GM20431 (cell line): ENCODE results near the gene STXBP6.
"Not testable (repeated sequence)": the region's sequence is repeated elsewhere in the genome, so short reads cannot be mapped to it uniquely, and the experiment has no call there.

Experiments
- in situ Hi-C: fragments of 300-500 bp; cut with MseI, MboI; formaldehyde crosslinking; loops from one replicate; pipeline ENCODE4 v1.15.0; 2020; ENCODE audit warnings: low sequenced_read_pairs; ENCODE audit not compliant: unreplicated experiment

STXBP6 gene

DNA sequence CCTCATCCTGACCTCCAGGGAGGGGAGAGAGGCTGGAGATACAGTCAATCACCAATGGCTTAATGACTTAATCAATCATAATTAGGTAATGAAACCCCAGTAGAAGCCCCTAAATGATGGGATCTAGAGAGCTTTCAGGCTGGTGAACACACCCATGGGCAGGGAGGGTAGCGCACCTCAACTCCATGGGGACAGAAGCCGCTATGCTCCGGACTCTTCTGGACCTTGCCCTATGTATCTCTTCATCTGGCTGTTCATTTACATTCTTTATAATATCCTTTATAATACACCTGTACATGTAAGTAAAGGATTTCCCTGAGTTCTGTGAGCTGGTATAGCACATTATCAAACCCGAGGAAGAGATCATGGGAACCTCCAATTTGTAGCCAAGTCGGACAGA lies 205.9 kb downstream of the STXBP6 start:
- in situ Hi-C loops, result no loop called here

DNA sequence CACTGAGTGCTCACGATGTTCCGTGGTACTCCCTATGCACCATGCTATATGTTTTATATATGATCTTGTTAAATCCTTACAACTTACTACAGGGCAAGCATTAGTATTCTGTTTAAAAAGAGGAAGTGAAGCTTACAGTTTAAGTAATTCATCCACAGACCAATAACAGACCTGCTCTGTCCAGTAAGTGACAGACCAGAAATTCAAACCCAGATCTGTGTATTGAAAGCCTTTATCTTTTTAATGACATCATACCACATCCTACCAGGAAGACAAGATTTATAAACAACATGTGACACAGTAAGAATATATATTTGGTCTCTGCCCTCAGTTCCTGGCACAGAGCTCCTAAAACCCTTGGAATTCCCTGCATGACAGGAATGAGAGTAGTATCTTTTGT lies 206.5 kb downstream of the STXBP6 start:
- in situ Hi-C loops, result no loop called here

DNA sequence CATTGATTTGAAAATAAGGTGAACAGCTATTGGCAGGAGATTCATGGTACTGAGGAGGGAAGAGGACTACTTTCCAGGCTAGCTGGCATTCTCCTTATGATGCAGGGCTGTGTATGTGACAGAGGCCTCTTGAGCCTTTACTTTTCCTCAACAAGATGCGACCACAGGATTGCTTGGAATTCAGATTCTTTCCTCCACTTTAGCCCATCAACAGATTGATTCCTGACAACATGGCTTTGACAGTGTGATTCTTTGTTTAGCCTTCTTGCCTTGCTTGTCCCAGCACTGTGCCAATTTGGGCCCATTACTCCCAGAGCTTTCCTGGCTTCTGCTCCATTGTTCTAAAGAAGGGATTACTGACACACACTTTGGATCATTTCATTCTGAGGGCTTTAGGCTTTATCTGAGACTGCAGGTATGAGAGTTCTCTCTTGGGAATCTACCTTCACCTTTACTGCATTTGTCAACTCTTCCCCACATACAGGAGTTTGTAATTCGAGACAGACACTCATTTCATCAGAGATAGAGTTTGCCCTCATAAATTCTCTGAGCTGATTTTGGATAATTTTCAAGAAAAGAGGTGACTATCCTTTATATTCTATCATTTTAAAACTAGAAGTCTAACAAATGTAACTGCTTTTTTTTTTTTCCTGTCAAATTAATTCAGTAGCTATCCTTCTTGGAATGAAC lies 209.6 kb downstream of the STXBP6 start:
- in situ Hi-C loops, result no loop called here

DNA sequence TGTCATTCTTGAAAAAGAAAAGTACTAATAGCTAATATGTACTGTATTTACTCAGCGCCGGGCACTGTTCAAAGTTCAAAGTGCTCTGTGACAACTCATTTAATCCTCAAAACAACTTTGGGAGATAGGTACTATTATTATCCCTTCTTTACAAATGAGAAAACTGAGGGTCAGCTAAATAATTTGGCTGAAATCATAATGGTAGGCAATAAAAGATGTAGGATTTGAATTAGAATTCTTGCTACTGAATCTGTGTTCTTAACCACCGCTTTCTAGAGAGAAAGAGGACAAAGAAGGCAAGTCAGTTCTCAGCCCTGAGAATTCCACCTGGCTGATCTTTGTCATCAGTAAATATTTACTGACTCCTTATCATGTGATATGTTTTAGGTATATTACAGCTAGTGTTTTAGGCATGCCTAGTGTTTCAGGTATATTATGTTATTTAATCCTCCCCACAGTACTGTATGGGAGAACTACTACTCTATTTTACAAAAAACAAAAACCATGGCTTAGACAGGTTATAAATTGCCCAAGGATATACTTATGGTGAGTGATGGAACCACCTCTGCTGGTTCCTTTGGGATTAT lies 210.2 kb downstream of the STXBP6 start:
- in situ Hi-C loops, result no loop called here

DNA sequence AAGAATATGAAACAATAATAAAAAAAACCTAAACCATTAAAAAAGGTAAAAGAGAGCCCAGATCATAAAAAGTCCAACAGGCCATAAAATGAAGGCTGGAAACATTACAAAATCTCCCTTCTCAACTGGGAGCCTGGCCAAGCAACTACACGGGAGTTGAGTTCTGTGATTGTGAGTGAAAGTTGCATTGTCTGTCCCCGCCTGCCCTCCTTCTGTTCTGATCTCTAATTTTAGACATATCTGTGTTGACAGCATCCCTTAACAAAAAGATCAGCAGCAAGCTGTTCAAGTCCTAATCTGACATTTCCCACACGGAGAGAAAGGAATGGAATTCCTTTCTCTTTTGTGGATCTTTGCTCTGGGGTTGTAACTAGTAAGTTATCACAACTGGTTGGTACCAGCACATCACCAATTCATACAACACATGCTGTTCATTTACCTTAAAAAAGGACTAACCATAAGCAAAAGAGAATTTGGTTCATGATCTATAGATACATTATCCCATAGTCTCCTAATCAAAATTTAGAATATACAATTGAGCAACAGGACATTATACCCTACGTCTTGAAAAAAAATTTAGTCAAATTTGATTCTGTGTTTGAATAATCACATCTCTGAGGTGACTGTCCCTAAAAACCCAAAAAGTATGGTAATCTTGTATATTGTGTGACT lies 210.9 kb downstream of the STXBP6 start:
- in situ Hi-C loops, result no loop called here

DNA sequence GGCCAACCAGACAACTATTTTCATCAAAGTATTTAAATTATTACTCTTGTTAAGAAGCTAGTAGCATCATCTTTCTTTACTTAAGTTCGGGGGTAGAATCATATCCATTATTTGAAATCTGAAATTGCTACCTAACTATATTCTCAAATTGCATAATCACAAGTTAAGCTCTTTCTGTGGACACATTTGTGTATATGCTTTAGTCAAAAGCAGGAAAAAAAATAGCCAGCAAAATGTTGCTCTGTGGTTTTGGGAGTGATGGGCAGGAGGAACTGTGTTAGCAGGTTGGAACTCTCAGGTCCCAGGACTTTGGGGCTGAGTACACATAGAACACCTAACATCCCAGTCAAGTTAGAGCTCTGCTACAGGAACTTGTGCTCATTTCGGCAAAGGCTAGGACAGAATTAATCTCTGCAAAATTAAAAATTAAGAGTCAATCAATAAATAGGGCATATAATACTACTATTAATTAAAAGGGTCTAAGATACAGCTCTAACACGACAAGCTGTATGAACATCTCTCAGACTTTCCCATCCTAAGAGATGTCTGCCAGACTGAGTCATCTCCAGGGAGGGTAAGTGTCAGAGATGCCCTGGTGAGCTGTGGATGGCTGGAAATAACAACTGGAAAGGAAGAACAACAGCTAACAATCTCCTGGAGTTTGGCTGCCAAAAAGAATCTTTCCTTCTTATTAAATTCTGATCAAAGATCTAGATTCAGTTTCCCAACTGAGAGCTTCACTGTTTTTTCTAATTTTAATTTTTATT lies 212.5 kb downstream of the STXBP6 start:
- in situ Hi-C loops, result no loop called here

DNA sequence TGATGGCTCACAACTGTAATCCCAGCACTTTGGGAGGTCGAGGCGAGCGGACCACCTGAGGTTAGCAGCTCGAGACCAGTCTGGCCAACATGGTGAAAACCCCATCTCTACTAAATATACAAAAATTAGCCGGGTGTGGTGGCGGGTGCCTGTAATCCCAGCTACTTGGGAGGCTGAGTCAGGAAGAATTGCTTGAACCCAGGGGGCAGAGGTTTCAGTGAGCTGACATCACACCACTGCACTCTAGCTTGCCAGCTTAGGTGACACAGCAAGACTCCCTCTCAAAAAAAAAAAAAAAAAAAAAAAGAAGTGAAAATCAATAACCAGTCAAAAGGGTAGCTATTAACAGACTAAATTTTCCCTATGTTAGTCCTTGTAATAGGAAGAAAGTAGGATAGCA lies 213.6 kb downstream of the STXBP6 start:
- in situ Hi-C loops, result not testable (repeated sequence)

DNA sequence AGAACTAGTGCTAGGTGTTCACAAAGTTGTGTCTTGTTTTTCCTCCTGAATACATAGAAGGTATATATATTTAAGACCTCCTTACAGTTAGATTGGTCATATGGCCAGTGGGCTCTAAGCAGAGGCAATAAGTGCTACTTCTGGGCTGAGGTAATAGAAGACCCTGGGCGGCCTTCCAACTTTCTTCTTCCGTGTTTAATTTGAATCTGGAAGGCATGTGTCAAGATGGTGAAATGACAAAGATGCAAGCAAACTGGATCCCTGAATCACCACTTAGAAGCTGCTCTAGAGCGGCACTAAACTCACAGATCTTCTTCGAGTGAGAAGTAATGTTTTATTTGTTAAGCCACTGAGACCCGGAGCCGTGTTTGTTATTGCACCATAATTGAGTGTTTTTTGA lies 215.0 kb downstream of the STXBP6 start:
- in situ Hi-C loops, result no loop called here

DNA sequence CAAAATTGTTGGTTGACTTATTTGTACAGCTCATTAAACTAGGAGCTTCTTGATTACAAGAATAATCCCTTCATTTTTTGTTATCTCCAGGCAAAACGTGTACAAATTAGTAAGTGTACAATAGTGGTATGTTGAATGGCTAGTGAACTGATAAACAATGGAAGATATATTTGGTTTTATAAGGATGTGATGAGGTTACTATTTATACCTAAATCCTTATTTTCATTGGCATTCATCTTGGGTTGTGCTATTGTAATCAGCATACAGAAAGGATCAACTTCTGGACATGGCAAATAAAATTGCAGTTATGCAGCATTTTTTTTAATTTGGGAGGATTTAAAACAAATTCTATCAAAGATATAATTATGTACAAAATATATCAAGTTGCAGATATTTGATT lies 216.6 kb downstream of the STXBP6 start:
- in situ Hi-C loops, result no loop called here

DNA sequence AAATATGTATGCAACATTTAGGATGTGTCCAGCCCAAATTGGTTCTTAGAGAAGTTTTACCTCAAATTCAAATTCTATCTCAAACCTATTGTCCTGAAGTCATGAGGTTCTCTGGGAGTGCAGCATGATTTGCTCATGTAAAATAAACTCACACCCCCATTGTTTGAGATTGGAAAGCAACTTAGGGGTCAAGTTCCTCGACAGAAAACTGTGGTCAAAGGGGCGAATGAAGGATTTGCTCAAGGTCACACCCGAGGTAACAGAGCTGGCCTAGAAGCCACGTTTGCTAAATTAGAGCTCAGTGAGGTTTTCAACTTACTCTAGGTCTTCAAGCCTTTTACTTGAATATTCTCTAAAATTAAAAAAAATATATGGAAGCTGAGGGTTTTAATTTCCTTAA lies 218.3 kb downstream of the STXBP6 start:
- in situ Hi-C loops, result no loop called here

DNA sequence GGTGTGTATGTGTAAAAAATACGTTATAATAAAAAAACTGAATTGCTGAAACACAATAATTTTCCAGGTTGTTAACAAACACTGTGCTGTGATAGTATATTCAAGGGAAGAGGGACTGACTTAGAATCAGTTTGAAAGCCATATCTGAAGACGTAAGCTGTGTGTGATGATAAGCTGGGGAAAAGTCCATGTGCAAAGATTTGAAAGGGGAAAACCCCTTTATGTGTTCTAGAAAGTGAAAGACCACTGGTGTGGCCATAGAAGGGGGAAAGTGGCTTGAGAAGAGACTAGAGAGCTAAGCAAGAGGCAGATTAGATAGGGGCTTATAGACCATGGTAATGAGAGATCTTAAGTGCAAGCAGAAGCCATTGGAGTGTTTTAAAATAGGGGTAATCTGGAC lies 220.1 kb downstream of the STXBP6 start:
- in situ Hi-C loops, result no loop called here

DNA sequence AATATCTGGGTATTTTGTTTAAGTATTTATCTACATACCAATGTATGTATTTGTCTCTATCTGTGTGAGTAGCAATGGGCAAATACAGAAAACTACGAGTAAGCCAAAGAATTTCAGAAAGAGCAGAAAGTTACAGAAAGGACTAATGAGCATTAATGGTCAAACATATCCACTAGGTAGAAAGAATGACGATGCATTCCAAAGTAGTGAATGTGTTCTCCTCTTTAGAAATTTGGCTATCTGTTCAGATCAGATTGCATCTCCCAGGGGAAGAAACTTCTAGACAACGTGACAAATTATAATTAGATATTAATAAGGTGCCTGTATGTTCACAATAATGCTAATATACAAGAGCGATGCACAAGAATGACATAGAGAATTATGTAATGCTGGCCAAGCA lies 221.5 kb downstream of the STXBP6 start:
- in situ Hi-C loops, result no loop called here

DNA sequence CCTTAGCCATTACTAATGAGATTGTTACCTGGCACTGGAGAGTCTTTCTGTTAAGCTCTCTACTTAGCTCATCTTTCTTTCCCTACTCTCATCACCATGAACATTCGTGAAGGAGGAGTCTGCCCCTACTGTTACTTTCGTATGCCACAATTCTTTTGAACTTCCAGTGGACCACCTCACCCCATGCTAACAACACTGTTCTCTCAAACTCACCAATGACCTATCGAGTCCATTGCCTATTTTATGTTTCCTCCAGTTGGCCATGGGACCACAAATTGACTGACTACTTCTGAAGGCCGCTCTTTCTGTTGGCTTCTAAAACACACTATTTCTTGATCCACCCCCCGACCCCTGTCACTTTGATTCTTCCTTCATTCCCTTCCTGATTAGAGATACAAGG lies 223.6 kb downstream of the STXBP6 start:
- in situ Hi-C loops, result no loop called here

DNA sequence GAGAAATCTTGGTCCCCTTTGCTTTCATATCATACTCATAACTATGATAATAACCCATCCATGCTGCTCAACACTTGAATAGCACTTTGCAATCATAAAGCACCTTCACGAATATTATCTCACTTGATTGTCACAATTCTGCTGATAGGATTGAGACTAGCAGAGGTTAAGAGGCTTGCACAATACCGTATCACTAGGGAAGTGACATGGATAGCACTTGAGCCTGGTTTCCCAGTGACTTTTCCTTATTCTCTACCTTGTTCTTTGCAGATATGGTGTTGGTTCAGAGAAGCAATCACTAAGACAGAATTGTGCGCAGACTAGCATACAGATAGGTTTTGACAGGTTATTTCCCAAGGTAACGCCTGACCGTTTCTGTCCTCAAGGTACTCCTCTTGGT lies 229.3 kb downstream of the STXBP6 start:
- in situ Hi-C loops, result no loop called here

DNA sequence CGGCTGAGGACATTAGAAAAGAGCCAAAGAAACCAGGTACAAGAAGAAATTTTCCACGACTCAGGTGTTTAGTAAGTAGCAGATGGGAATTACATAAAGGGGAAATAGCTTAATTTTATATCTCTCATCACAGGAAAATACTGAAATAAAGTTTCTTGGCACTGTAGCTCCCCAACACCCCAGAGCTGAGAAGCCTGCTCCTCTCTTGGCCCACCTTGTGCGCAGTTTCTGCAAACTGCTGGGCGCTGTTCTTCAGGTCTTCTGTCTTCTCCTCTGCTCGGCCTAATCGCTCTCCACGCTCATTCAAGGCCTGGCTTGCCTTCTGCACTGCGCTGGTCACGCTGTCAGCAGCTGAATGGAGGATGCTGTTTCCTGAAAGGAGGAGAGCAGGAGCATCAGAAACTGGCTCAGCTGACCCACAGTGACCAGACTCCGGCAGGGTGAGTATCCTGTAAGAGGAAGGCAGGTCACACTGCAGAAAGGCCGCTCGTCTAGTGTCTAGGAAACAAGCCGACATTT lies 231.1 kb downstream of the STXBP6 start:
- in situ Hi-C loops, result no loop called here

DNA sequence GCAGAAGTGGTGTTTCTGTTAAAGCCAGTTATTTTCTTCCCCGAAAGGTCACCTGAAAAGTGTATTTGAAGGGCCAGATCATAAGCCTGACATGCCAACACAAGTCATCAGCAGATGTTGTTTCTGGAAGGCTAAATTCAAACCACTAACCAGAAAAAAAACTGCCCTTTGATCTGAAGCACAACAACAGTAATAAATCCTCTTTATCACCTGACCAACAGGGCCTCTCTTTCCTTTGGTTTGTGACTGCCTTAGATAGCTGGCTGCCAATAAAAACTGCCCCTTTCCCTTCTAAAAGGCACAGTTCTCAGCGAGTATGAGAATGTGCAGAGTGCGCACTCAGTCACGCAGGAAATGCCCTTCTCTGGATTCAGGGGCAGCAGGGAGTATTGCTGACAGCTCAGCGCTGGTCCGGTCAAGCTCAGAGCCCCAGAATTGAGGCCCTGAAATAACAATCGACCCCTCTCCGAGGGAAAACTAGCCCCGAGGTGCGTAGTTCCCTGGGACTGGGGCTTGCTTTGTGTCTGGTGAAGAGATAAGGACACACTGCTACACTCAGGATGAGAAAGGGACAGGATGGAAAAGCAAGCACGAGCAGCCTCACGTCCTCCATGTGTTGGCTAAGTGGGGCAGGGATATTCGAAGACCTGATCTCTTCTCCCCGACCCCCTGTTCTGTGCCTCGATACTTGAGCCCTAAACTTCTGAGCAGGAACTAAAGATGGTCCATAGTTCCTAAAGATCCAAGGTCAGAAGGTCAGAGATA lies 231.7 kb downstream of the STXBP6 start:
- in situ Hi-C loops, result no loop called here

DNA sequence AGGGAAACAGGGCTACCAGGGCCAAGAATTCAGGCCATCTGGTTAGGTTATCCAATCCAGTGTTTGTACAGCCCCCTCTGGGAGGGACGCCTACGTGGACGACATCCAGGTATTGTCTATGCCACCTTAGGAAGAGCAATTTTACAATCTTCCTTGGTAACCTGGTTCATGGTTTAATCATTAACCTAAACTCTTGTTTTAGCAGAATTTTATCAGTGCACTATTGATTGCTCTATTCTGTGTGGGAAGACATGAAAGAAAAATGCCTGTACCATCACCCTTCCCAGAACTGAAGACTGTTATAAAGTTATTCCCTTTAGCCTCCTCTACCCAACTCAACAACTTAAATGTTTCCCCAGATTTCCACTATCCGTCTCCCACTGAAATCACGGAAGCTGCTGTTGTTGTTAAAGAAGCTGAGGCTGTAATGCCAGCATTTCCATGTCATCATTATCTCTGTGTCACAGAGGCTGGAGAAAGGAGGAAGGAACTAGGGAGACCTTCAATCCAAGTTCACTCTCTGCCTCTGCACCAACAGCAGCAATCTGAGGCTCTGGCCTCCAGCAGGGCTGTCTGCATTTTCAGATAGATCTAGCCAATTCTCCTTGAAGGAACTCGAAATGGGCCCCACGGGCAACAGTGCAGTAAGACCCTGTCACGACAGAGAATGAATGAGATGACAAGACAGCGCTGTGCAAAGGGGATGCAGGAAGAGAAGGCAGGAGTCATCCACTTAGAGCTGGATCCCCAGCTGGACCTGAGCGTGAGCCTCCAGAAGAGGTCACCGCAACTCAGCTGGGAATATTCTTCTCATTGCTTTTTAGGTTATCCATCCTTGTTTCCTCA lies 232.5 kb downstream of the STXBP6 start:
- in situ Hi-C loops, result no loop called here

DNA sequence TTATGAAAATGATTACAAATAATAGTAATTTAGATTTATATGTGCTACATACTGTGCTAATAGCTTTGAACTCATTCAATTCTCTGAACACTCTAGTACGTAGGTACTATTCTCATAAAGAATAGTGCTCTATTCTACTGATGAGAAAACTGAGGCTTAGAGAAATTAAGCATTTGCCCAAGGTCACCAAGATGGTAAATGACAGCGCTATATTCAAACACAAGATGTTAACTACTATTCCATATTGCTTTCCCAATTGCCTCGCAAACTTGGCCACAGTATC lies 233.1 kb downstream of the STXBP6 start:
- in situ Hi-C loops, result no loop called here
